ENCODE data around the gene NLRC5. TPM values are rescaled to one million over a fixed set of nuclear protein-coding genes. Genes with fewer than 3 reads are reported as not detected.

The NLRC5 gene
- total and polyA plus RNA-seq, 9 of the 15 experiments (the other 6 are each of a cell fraction or from before 2014, with no cell fraction given), result 0.59 to 0.71 TPM; not detected in 7

GRCh38 chr16:57084257-57084770 lies 95.0 kb downstream of the NLRC5 start (continued):
- TF ChIP-seq DEAF1 (CRISPR knock-in tag; IDR thresholded peaks at IDR 0.05), result peak; percentile 61
- TF ChIP-seq ARID2 (IDR thresholded peaks at IDR 0.05), result peak; percentile 60; the same call in 1 of the 2 replicates
- peak; percentile 56; the same call in 1 of the 2 replicates for TF ChIP-seq CTBP1 (IDR thresholded peaks at IDR 0.05; ENCODE audit: borderline replicate concordance)
- TF ChIP-seq MEF2D (tag; conservative IDR thresholded peaks at IDR 0.05; ENCODE audit: low read depth), result no peak
- TF ChIP-seq ZNF512 (tag; IDR thresholded peaks at IDR 0.05), result no peak
- TF ChIP-seq ZNF57 (CRISPR knock-in tag; IDR thresholded peaks at IDR 0.05), result no peak
- TF ChIP-seq REST (IDR thresholded peaks at IDR 0.05; ENCODE audit: borderline replicate concordance), result peak; percentile 78
- TF ChIP-seq REST (CRISPR knock-in tag; IDR thresholded peaks at IDR 0.05; ENCODE audit: low read depth), result no peak
- no peak for TF ChIP-seq RAD51 (IDR thresholded peaks at IDR 0.05; ENCODE audit: borderline replicate concordance, low read depth)
- no peak for TF ChIP-seq CCAR2 (IDR thresholded peaks at IDR 0.05; ENCODE audit: low read depth, low read length)
- no peak for TF ChIP-seq DPF2 (IDR thresholded peaks at IDR 0.05)
- no peak for TF ChIP-seq THRA (IDR thresholded peaks at IDR 0.05)
- peak; percentile 37; the same call in 1 of the 2 replicates for TF ChIP-seq CREM (IDR thresholded peaks at IDR 0.05; ENCODE audit: low read depth)
- peak; percentile 25; the same call in 1 of the 2 replicates for TF ChIP-seq ZEB2 (IDR thresholded peaks at IDR 0.05)
- TF ChIP-seq RAD21 (CRISPR knock-in tag; conservative IDR thresholded peaks at IDR 0.05 in 1 of 2, IDR thresholded peaks at IDR 0.05 in 1 of 2), result peak; percentile 78 to 92
- TF ChIP-seq SRSF9 (IDR thresholded peaks at IDR 0.05; ENCODE audit: borderline replicate concordance, low read depth, low read length), result no peak
